Neural cell (in vitro differentiated cells): ENCODE data around the gene VPS37C. TPM values are rescaled to one million over a fixed set of nuclear protein-coding genes. Genes with fewer than 3 reads are reported as not detected.

Experiments used
- H2AFZ ChIP-seq: fragments of 200-600, 300-800 bp; sonication (generic), shearing (Covaris generic); 2 replicates; pipeline ENCODE4 v1.6.0; 2014; ENCODE audit warnings: low read depth, mild to moderate bottlenecking, antibody characterized with exemption, low read length, moderate library complexity
- H3F3A ChIP-seq: fragments of 200-600 bp; shearing (Covaris generic); 2 replicates; pipeline ENCODE4 v1.6.1; 2016; ENCODE audit warnings: mild to moderate bottlenecking, moderate library complexity, mixed read lengths, antibody characterized with exemption, low read length; ENCODE audit not compliant: insufficient read depth, poor library complexity, severe bottlenecking
- H3K27ac ChIP-seq: fragments of 200-600, 300-800 bp; sonication (generic), shearing (Covaris generic); 2 replicates; pipeline ENCODE4 v1.5.1; 2014; ENCODE audit warnings: mild to moderate bottlenecking, low read length, moderate library complexity
- H3K27me3 ChIP-seq: fragments of 300-800, 200-600 bp; sonication (generic), shearing (Covaris generic); 2 replicates; pipeline ENCODE4 v1.6.0; 2014; ENCODE audit warnings: mild to moderate bottlenecking, low read depth, low read length, moderate library complexity; ENCODE audit not compliant: insufficient read depth
- H3K36me3 ChIP-seq: fragments of 300-800, 200-600 bp; sonication (generic), shearing (Covaris generic); 2 replicates; pipeline ENCODE4 v1.5.1; 2014; ENCODE audit warnings: mild to moderate bottlenecking, antibody characterized with exemption, low read length, moderate library complexity; ENCODE audit not compliant: insufficient read depth
- H3K4me2 ChIP-seq: fragments of 300-800, 200-600 bp; sonication (generic), shearing (Covaris generic); 2 replicates; pipeline ENCODE4 v1.6.0; 2014; ENCODE audit warnings: mild to moderate bottlenecking, low read length
- H3K4me3 ChIP-seq: fragments of 300-800, 200-600 bp; sonication (generic), shearing (Covaris generic); 2 replicates; pipeline ENCODE4 v1.5.1; 2014; ENCODE audit warnings: mild to moderate bottlenecking, low read length, moderate library complexity
- H3K79me2 ChIP-seq: fragments of 200-600 bp; shearing (Covaris generic); replicated peaks from 2 replicates; pipeline ENCODE4 v1.6.0; 2014; ENCODE audit warnings: mild to moderate bottlenecking, low read length, moderate library complexity; ENCODE audit not compliant: insufficient read depth
- H3K9ac ChIP-seq: fragments of 300-800, 200-600 bp; sonication (generic), shearing (Covaris generic); 2 replicates; pipeline ENCODE4 v1.6.1; 2016; ENCODE audit warnings: mild to moderate bottlenecking, low read length, mixed read lengths
- H3K9me2 ChIP-seq: fragments of 200-600 bp; shearing (Covaris generic); 2 replicates; pipeline ENCODE4 v1.6.1; 2016; ENCODE audit warnings: mild to moderate bottlenecking, low read length, mixed read lengths; ENCODE audit not compliant: insufficient read depth
- H3K9me3 ChIP-seq: fragments of 200-600, 300-800 bp; sonication (generic), shearing (Covaris generic); 2 replicates; pipeline ENCODE4 v1.6.1; 2016; ENCODE audit warnings: mild to moderate bottlenecking, mixed run types, low read length, moderate library complexity, mixed read lengths
- H4K20me1 ChIP-seq: fragments of 200-600 bp; shearing (Covaris generic); 2 replicates; pipeline ENCODE4 v1.6.1; 2016; ENCODE audit warnings: mild to moderate bottlenecking, mixed run types; ENCODE audit not compliant: insufficient read depth
- MXI1 ChIP-seq: fragments of 450-650 bp; conservative IDR thresholded peaks from 2 replicates; pipeline ENCODE4 v1.6.1; 2014; ENCODE audit warnings: antibody characterized with exemption, mild to moderate bottlenecking; ENCODE audit not compliant: poor library complexity, severe bottlenecking
- POLR2AphosphoS5 ChIP-seq: IDR thresholded peaks from 2 replicates; pipeline ENCODE4 v1.6.1; 2012
- RAD21 ChIP-seq: fragments of 450-650 bp; conservative IDR thresholded peaks from 2 replicates; pipeline ENCODE4 v1.6.1; 2014; ENCODE audit warnings: antibody characterized with exemption, mild to moderate bottlenecking, moderate library complexity
- SMC3 ChIP-seq: fragments of 450-650 bp; conservative IDR thresholded peaks from 2 replicates; pipeline ENCODE4 v1.6.1; 2014; ENCODE audit warnings: antibody characterized with exemption, mild to moderate bottlenecking, moderate library complexity; ENCODE audit not compliant: poor library complexity
- TAF1 ChIP-seq: IDR thresholded peaks from 2 replicates; pipeline ENCODE4 v1.6.1; 2012; ENCODE audit warnings: low read depth
- polyA plus RNA-seq: library from polyadenylated mRNA; depleted of rRNA; stranded (reverse); fragments of >200 nt; gene quantifications from 2 replicates; pipeline ENCODE4 v1.2.3, GENCODE V29; 2014
- TF ChIP-seq, protein P1 (sequence below): fragments of 450-650 bp; IDR thresholded peaks from 2 replicates; pipeline ENCODE4 v1.5.1; 2014; ENCODE audit warnings: antibody characterized with exemption, mild to moderate bottlenecking, moderate library complexity; ENCODE audit not compliant: poor library complexity, severe bottlenecking

The VPS37C gene
- polyA plus RNA-seq, 1 donor from 2014 or later = 7.3 TPM

DNA sequence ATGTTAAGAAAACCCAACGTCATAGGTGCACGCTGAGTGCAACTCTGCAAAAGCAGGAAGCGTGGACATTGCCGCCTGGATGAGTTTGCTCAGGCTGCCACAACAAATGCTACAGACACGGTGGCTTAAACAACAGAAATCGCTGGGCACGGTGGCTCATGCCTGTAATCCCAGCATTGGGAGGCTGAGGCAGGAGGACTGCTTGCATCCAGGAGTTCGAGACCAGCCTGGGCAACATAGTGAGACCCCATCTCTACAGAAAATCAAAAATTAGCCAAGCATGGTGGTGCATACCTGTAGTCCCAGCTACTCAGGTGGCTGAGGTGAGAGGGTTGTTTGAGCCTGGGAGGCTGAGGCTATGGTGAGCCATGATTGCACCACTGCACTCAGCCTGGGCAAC, 28.7 kb upstream of the VPS37C start:
- Histone ChIP-seq H3K9me3 (no peaks in the 10 kb centered on the region), H4K20me1 (no peaks in the 10 kb centered on the region), H3K4me2 (no peak overlapping the region), H3K9me2 (no peaks in the 10 kb centered on the region), H3K9ac (no peak overlapping the region), H2AFZ (no peak overlapping the region), H3K4me3 (no peak overlapping the region), H3K27ac (no peak overlapping the region), H3K27me3 (no peaks in the 10 kb centered on the region), H3K79me2 (no peaks in the 10 kb centered on the region), H3K36me3 (no peaks in the 10 kb centered on the region), H3F3A (no peaks in the 10 kb centered on the region)
- no peak for TF ChIP-seq TAF1

DNA sequence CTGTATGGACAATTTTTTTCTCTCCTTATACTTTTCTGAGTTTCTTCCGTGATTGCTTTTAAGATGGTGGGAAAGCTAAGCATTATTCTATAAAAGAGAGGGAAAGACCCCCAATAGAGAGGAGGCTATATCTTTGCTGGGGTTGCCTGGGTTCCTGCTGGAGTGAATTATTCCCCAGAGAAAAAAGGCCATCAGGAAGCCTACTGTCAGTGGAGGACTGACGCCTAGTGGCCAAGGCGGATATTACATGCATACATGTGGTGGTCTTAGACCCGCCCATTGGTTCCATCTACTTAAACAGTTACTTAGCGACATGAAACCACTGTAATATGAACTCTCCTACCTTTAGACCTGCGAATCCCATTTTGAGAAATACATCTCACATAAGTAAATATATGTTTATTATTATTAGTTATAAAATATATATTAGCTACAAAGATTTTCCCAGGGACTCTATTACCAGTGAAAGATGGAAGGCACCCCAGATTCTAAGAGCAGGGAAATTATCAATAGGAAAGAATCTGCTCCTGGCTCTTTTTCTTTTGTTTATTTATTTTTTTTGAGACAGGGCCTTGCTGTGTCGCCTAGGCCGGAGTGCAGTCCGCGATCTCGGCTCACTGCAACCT, 26.4 kb upstream of the VPS37C start:
- H3K4me3 ChIP-seq = no peak overlapping the region
- H3F3A ChIP-seq = no peaks in the 10 kb centered on the region
- TF ChIP-seq RAD21 (peak; percentile 81), TAF1 (no peak), SMC3 (peak; percentile 73), MXI1 (no peak)
- TF ChIP-seq, protein P1, sequence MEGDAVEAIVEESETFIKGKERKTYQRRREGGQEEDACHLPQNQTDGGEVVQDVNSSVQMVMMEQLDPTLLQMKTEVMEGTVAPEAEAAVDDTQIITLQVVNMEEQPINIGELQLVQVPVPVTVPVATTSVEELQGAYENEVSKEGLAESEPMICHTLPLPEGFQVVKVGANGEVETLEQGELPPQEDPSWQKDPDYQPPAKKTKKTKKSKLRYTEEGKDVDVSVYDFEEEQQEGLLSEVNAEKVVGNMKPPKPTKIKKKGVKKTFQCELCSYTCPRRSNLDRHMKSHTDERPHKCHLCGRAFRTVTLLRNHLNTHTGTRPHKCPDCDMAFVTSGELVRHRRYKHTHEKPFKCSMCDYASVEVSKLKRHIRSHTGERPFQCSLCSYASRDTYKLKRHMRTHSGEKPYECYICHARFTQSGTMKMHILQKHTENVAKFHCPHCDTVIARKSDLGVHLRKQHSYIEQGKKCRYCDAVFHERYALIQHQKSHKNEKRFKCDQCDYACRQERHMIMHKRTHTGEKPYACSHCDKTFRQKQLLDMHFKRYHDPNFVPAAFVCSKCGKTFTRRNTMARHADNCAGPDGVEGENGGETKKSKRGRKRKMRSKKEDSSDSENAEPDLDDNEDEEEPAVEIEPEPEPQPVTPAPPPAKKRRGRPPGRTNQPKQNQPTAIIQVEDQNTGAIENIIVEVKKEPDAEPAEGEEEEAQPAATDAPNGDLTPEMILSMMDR = peak; percentile 82
- H4K20me1 ChIP-seq = no peaks in the 10 kb centered on the region
- no peak overlapping the region for H3K4me2 ChIP-seq
- no peaks in the 10 kb centered on the region for H3K36me3 ChIP-seq
- no peak overlapping the region for H3K9ac ChIP-seq
- H3K27ac ChIP-seq = no peak overlapping the region
- no peaks in the 10 kb centered on the region for H3K27me3 ChIP-seq
- H3K9me3 ChIP-seq = no peaks in the 10 kb centered on the region
- H2AFZ ChIP-seq = no peak overlapping the region
- no peaks in the 10 kb centered on the region for H3K79me2 ChIP-seq
- H3K9me2 ChIP-seq = no peaks in the 10 kb centered on the region

DNA sequence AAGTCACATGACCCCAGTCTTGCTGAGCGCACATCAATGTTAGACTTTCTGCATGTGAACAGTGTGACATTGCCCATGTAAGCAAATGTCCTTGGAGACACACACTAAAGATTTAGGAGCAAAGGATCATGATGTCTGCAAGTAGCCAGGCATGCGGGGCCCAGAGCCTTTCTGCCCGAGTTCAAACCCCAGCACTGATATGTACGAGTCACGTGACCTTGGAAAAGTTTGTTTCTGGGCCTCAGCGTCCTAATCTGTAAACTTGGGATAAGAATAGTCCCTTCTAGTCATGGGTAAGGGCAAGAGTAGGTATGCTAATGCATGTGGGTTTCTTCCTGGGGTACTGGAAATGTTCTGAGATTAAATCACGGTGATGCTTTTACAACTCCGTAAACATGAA, 25.3 kb upstream of the VPS37C start:
- no peak for TF ChIP-seq RAD21
- TF ChIP-seq POLR2AphosphoS5 = no peak
- Histone ChIP-seq H2AFZ (no peak overlapping the region), H3K79me2 (no peaks in the 10 kb centered on the region), H3K9me3 (no peaks in the 10 kb centered on the region), H3K27me3 (no peaks in the 10 kb centered on the region), H4K20me1 (no peaks in the 10 kb centered on the region), H3K9me2 (no peaks in the 10 kb centered on the region), H3F3A (no peaks in the 10 kb centered on the region), H3K36me3 (no peaks in the 10 kb centered on the region), H3K9ac (no peak overlapping the region), H3K27ac (no peak overlapping the region), H3K4me2 (no peak overlapping the region), H3K4me3 (no peak overlapping the region)

DNA sequence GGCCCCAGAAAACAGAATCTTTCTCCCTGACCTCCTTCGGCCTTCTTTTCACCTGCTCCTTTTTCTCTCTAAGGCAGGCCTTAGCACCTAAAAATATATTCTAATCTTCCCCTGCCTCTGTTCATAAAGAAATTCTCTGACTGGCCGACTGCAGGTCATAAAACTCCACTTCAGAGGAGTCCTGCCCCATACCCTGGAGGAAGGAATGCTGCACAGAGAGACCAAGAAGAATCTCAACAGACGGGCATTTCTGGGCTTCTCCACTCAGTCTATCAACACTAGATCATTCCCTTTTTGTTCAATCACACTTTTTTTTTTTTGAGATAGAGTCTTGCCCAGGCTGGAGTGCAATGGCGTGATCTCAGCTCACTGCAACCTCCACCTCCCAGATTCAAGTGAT, 22.4 kb upstream of the VPS37C start:
- Histone ChIP-seq H3K27ac (no peak overlapping the region), H3K27me3 (no peaks in the 10 kb centered on the region), H3K36me3 (no peaks in the 10 kb centered on the region), H4K20me1 (no peaks in the 10 kb centered on the region), H3K9me3 (no peaks in the 10 kb centered on the region), H3K4me2 (no peak overlapping the region), H3K4me3 (no peak overlapping the region), H3K9me2 (no peaks in the 10 kb centered on the region), H3F3A (no peaks in the 10 kb centered on the region), H2AFZ (no peak overlapping the region), H3K79me2 (no peaks in the 10 kb centered on the region), H3K9ac (no peak overlapping the region)
- TF ChIP-seq TAF1 = no peak
